HG03432 (cell line): Measurements from ENCODE around the gene NEBL.

Experiments used
- ATAC-seq: cut with Tn5 transposase; IDR thresholded peaks from one replicate; pipeline ENCODE4 v1.9.1; 2021; ENCODE audit warnings: mild to moderate bottlenecking, moderate library complexity; ENCODE audit not compliant: unreplicated experiment

Gene NEBL

GRCh38 chr10:20871970-20872369 is 25.1 kb downstream of the NEBL start:
- ATAC-seq = no peak

- ATAC-seq = no peak
These were observed 26.3 kb downstream of the NEBL start for GRCh38 chr10:20870834-20871233.

- no peak for ATAC-seq
These were observed 34.1 kb downstream of the NEBL start for GRCh38 chr10:20863008-20863407.

GRCh38 chr10:20858292-20859124 is 38.6 kb downstream of the NEBL start:
- no peak for ATAC-seq

GRCh38 chr10:20856484-20856883 is 40.6 kb downstream of the NEBL start:
- ATAC-seq = no peak

- no peak for ATAC-seq
These were observed 41.6 kb downstream of the NEBL start for GRCh38 chr10:20855398-20856038.

- no peak for ATAC-seq
These were observed 43.8 kb downstream of the NEBL start for GRCh38 chr10:20853276-20853675.

- ATAC-seq = no peak
These were observed 44.8 kb downstream of the NEBL start for GRCh38 chr10:20852303-20852702.

GRCh38 chr10:20847512-20847911 is 49.6 kb downstream of the NEBL start:
- ATAC-seq = no peak

- no peak for ATAC-seq
These were observed 50.8 kb downstream of the NEBL start for GRCh38 chr10:20846263-20846662.

- no peak for ATAC-seq
These were observed 55.7 kb downstream of the NEBL start for GRCh38 chr10:20841419-20841818.

- ATAC-seq = no peak
These were observed 57.2 kb downstream of the NEBL start for GRCh38 chr10:20839910-20840309.

- no peak for ATAC-seq
These were observed 58.0 kb downstream of the NEBL start for GRCh38 chr10:20839141-20839540.

- no peak for ATAC-seq
These were observed 60.7 kb downstream of the NEBL start for GRCh38 chr10:20836401-20836800.

- no peak for ATAC-seq
These were observed 61.8 kb downstream of the NEBL start for GRCh38 chr10:20835335-20835734.

- no peak for ATAC-seq
These were observed 62.3 kb downstream of the NEBL start for GRCh38 chr10:20834825-20835224.

- ATAC-seq = no peak
These were observed 74.3 kb downstream of the NEBL start for GRCh38 chr10:20822825-20823224.

- no peak for ATAC-seq
These were observed 79.5 kb downstream of the NEBL start for GRCh38 chr10:20817646-20818045.

GRCh38 chr10:20817116-20817515 is 80.0 kb downstream of the NEBL start:
- no peak for ATAC-seq

- no peak for ATAC-seq
These were observed 83.0 kb downstream of the NEBL start for GRCh38 chr10:20814116-20814515.

- no peak for ATAC-seq
These were observed 86.0 kb downstream of the NEBL start for GRCh38 chr10:20811131-20811530.

- ATAC-seq = no peak
These were observed 87.5 kb downstream of the NEBL start for GRCh38 chr10:20809631-20810030.
